ENCODE measurements around the gene C1QTNF4.

C1QTNF4 gene

GRCh38 chr11:47592251-47592650 lies 2.0 kb downstream of the C1QTNF4 start:
- DNase-seq (ENCODE audit: low read depth), result no peak
- peak overlapping the region; percentile 21 for H3K4me3 ChIP-seq (ENCODE audit: low read depth, low read length)
- no peak for TF ChIP-seq POLR2A (IDR thresholded peaks at IDR 0.05; ENCODE audit: extremely low read depth, insufficient read length)
- TF ChIP-seq, protein P1, sequence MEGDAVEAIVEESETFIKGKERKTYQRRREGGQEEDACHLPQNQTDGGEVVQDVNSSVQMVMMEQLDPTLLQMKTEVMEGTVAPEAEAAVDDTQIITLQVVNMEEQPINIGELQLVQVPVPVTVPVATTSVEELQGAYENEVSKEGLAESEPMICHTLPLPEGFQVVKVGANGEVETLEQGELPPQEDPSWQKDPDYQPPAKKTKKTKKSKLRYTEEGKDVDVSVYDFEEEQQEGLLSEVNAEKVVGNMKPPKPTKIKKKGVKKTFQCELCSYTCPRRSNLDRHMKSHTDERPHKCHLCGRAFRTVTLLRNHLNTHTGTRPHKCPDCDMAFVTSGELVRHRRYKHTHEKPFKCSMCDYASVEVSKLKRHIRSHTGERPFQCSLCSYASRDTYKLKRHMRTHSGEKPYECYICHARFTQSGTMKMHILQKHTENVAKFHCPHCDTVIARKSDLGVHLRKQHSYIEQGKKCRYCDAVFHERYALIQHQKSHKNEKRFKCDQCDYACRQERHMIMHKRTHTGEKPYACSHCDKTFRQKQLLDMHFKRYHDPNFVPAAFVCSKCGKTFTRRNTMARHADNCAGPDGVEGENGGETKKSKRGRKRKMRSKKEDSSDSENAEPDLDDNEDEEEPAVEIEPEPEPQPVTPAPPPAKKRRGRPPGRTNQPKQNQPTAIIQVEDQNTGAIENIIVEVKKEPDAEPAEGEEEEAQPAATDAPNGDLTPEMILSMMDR (IDR thresholded peaks at IDR 0.05; ENCODE audit: low read depth, low read length), result no peak
- TF ChIP-seq MYC (IDR thresholded peaks at IDR 0.05; ENCODE audit: low read depth, low read length), result no peak
- TF ChIP-seq, protein P2, sequence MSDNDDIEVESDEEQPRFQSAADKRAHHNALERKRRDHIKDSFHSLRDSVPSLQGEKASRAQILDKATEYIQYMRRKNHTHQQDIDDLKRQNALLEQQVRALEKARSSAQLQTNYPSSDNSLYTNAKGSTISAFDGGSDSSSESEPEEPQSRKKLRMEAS (IDR thresholded peaks at IDR 0.05; ENCODE audit: low read depth, low read length), result no peak

DNA sequence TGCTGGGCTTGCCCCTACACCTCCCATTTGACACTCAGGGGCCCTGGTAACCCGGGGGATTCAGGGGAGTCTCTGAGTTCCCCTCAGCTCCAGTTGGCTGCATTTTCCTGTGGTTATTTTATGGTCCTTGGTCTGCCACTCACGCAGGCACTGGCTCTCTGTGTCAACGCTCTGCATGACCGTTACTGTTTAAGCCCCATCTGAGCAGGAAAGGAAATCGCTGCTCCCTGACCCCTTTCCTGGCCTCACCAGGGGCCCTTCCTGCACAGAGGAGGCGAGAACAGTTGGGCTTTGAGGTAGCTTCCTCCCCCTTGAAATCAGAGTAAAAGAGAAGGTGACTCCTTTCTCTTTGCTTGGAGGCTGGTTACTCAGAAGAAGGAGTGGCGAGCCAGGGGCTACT lies 2.4 kb downstream of the C1QTNF4 start:
- H3K4me3 ChIP-seq (ENCODE audit: low read depth, low read length), result peak overlapping the region; percentile 21
- peak; percentile 98 for DNase-seq (ENCODE audit: low read depth)
- TF ChIP-seq POLR2A (IDR thresholded peaks at IDR 0.05; ENCODE audit: extremely low read depth, insufficient read length), result no peak
- TF ChIP-seq, protein P1 (IDR thresholded peaks at IDR 0.05; ENCODE audit: low read depth, low read length), result no peak
- TF ChIP-seq MYC (IDR thresholded peaks at IDR 0.05; ENCODE audit: low read depth, low read length), result peak; percentile 77
- TF ChIP-seq, protein P2 (IDR thresholded peaks at IDR 0.05; ENCODE audit: low read depth, low read length), result peak; percentile 54; the same call in 1 of the 2 replicates

- DNase-seq (ENCODE audit: low read depth), result no peak
- TF ChIP-seq, protein P1 (IDR thresholded peaks at IDR 0.05; ENCODE audit: low read depth, low read length), result no peak
- no peak for TF ChIP-seq MYC (IDR thresholded peaks at IDR 0.05; ENCODE audit: low read depth, low read length)
- no peak for TF ChIP-seq POLR2A (IDR thresholded peaks at IDR 0.05; ENCODE audit: extremely low read depth, insufficient read length)
- TF ChIP-seq, protein P2 (IDR thresholded peaks at IDR 0.05; ENCODE audit: low read depth, low read length), result no peak
- H3K4me3 ChIP-seq (ENCODE audit: low read depth, low read length), result no peak overlapping the region
Observed at GRCh38 chr11:47589977-47590861, 4.0 kb downstream of the C1QTNF4 start.

GRCh38 chr11:47589584-47589976 lies 4.6 kb downstream of the C1QTNF4 start:
- no peak for DNase-seq (ENCODE audit: low read depth)
- TF ChIP-seq, protein P2 (IDR thresholded peaks at IDR 0.05; ENCODE audit: low read depth, low read length), result no peak
- TF ChIP-seq, protein P1 (IDR thresholded peaks at IDR 0.05; ENCODE audit: low read depth, low read length), result no peak
- no peak for TF ChIP-seq POLR2A (IDR thresholded peaks at IDR 0.05; ENCODE audit: extremely low read depth, insufficient read length)
- no peak for TF ChIP-seq MYC (IDR thresholded peaks at IDR 0.05; ENCODE audit: low read depth, low read length)
- H3K4me3 ChIP-seq (ENCODE audit: low read depth, low read length), result peak overlapping the region; percentile 88

GRCh38 chr11:47589118-47589517 lies 5.1 kb downstream of the C1QTNF4 start:
- TF ChIP-seq, protein P2 (IDR thresholded peaks at IDR 0.05; ENCODE audit: low read depth, low read length), result no peak
- TF ChIP-seq, protein P1 (IDR thresholded peaks at IDR 0.05; ENCODE audit: low read depth, low read length), result no peak
- TF ChIP-seq MYC (IDR thresholded peaks at IDR 0.05; ENCODE audit: low read depth, low read length) (no peak), POLR2A (IDR thresholded peaks at IDR 0.05; ENCODE audit: extremely low read depth, insufficient read length) (no peak)

More at GRCh38 chr11:47589118-47589517, 5.1 kb downstream of the C1QTNF4 start:
- peak; percentile 33 for DNase-seq (ENCODE audit: low read depth)
- peak overlapping the region; percentile 88 for H3K4me3 ChIP-seq (ENCODE audit: low read depth, low read length)

All from NB4 (cell line).